OCI-LY1 (cell line): ENCODE results near the gene PIGN.

ENCODE experiments used
- H2AFZ ChIP-seq: fragments of 200-600 bp; sonication (generic), shearing (Covaris generic); 2 replicates; pipeline ENCODE4 v1.6.0; 2014; ENCODE audit warnings: antibody characterized with exemption, mild to moderate bottlenecking, low read length
- H3F3A ChIP-seq: fragments of 200-600 bp; sonication (generic), shearing (Covaris generic); 2 replicates; pipeline ENCODE4 v1.6.0; 2014; ENCODE audit warnings: mild to moderate bottlenecking, antibody characterized with exemption, low read length, moderate library complexity; ENCODE audit not compliant: insufficient read depth
- H3K27ac ChIP-seq: fragments of 200-600 bp; sonication (generic); 2 replicates; pipeline ENCODE4 v1.5.1; 2014; ENCODE audit warnings: low read length, mixed run types, mild to moderate bottlenecking, low read depth; ENCODE audit not compliant: poor library complexity, severe bottlenecking
- H3K27me3 ChIP-seq: fragments of 200-600 bp; sonication (generic); 2 replicates; pipeline ENCODE4 v1.6.0; 2014; ENCODE audit warnings: antibody characterized with exemption, mild to moderate bottlenecking, low read length, moderate library complexity; ENCODE audit not compliant: insufficient read depth
- H3K36me3 ChIP-seq: fragments of 200-600 bp; sonication (generic); 2 replicates; pipeline ENCODE4 v1.6.1; 2014; ENCODE audit warnings: mild to moderate bottlenecking, antibody characterized with exemption, low read length, moderate library complexity, mixed read lengths; ENCODE audit not compliant: insufficient read depth
- H3K4me1 ChIP-seq: fragments of 200-600 bp; sonication (generic); 2 replicates; pipeline ENCODE4 v1.5.1; 2014; ENCODE audit warnings: mild to moderate bottlenecking, low read length, moderate library complexity; ENCODE audit not compliant: insufficient read depth, severe bottlenecking
- H3K4me2 ChIP-seq: fragments of 200-600 bp; sonication (generic), shearing (Covaris generic); 2 replicates; pipeline ENCODE4 v1.6.1; 2014; ENCODE audit warnings: low read length
- H3K4me3 ChIP-seq: fragments of 200-600 bp; sonication (generic); 2 replicates; pipeline ENCODE4 v1.5.1; 2014; ENCODE audit warnings: low read length, low read depth, mild to moderate bottlenecking, mixed read lengths; ENCODE audit not compliant: poor library complexity, severe bottlenecking
- H3K79me2 ChIP-seq: fragments of 200-600 bp; shearing (Covaris generic); 2 replicates; pipeline ENCODE4 v1.6.1; 2016; ENCODE audit warnings: mixed run types, low read length, mixed read lengths; ENCODE audit not compliant: insufficient read depth
- H3K9ac ChIP-seq: fragments of 200-600 bp; sonication (generic), shearing (Covaris generic); 2 replicates; pipeline ENCODE4 v1.6.1; 2014; ENCODE audit warnings: mild to moderate bottlenecking, low read length, mixed read lengths
- H3K9me2 ChIP-seq: fragments of 200-600 bp; sonication (generic), shearing (Covaris generic); 2 replicates; pipeline ENCODE4 v1.6.1; 2014; ENCODE audit warnings: low read depth, mild to moderate bottlenecking, low read length, mixed read lengths
- H3K9me3 ChIP-seq: fragments of 200-600 bp; shearing (Covaris generic); 2 replicates; pipeline ENCODE4 v1.6.1; 2014; ENCODE audit warnings: low read length, mixed read lengths
- H4K20me1 ChIP-seq: fragments of 200-600 bp; sonication (generic), shearing (Covaris generic); 2 replicates; pipeline ENCODE4 v1.6.0; 2016; ENCODE audit warnings: mild to moderate bottlenecking, low read length; ENCODE audit not compliant: insufficient read depth
- CTCF ChIP-seq: fragments of 200-600 bp; sonication (generic), shearing (Covaris generic); IDR thresholded peaks from 2 replicates; pipeline ENCODE4 v1.5.1; 2017; ENCODE audit warnings: mild to moderate bottlenecking, antibody characterized with exemption, low read length, moderate library complexity, mixed read lengths
- EZH2 ChIP-seq: fragments of 200-600 bp; sonication (generic), shearing (Covaris generic); IDR thresholded peaks from 2 replicates; pipeline ENCODE4 v1.8.0; 2017; ENCODE audit warnings: borderline replicate concordance, mixed run types, mild to moderate bottlenecking, antibody characterized with exemption, low read length, moderate library complexity, mixed read lengths

PIGN gene

GRCh38 chr18:62097698-62098097 is 89.2 kb downstream of the PIGN start:
- H3K9ac ChIP-seq = no peak overlapping the region
- H3K9me3 ChIP-seq = peaks cover 8% of the 10 kb centered on the region
- no peaks in the 10 kb centered on the region; the same call in 1 of the 2 replicates for H3K9me2 ChIP-seq
- no peak overlapping the region for H3K27ac ChIP-seq
- no peaks in the 10 kb centered on the region for H3K4me1 ChIP-seq
- no peaks in the 10 kb centered on the region for H3K27me3 ChIP-seq
- H3F3A ChIP-seq = no peaks in the 10 kb centered on the region
- no peaks in the 10 kb centered on the region for H3K79me2 ChIP-seq
- no peaks in the 10 kb centered on the region for H4K20me1 ChIP-seq
- TF ChIP-seq CTCF (no peak), EZH2 (no peak)
- peaks cover 37% of the 10 kb centered on the region for H3K36me3 ChIP-seq
- H2AFZ ChIP-seq = no peak overlapping the region
- no peak overlapping the region for H3K4me2 ChIP-seq
- no peak overlapping the region for H3K4me3 ChIP-seq

GRCh38 chr18:62091487-62092120 is 95.3 kb downstream of the PIGN start:
- H4K20me1 ChIP-seq = no peaks in the 10 kb centered on the region
- H3K4me1 ChIP-seq = no peaks in the 10 kb centered on the region
- no peak overlapping the region for H3K4me2 ChIP-seq
- H3K4me3 ChIP-seq = no peak overlapping the region
- no peaks in the 10 kb centered on the region for H3K27me3 ChIP-seq
- H3K9me3 ChIP-seq = no peaks in the 10 kb centered on the region
- TF ChIP-seq CTCF (no peak), EZH2 (no peak)
- H3K9me2 ChIP-seq = no peaks in the 10 kb centered on the region
- no peaks in the 10 kb centered on the region for H3F3A ChIP-seq
- H3K9ac ChIP-seq = no peak overlapping the region
- H3K27ac ChIP-seq = no peak overlapping the region
- H3K36me3 ChIP-seq = peaks cover 5% of the 10 kb centered on the region; the same call in 1 of the 2 replicates
- H2AFZ ChIP-seq = no peak overlapping the region
- no peaks in the 10 kb centered on the region for H3K79me2 ChIP-seq

GRCh38 chr18:62089174-62089573 is 97.7 kb downstream of the PIGN start:
- Histone ChIP-seq H3K27me3 (no peaks in the 10 kb centered on the region), H3F3A (no peaks in the 10 kb centered on the region), H3K4me2 (no peak overlapping the region), H3K79me2 (no peaks in the 10 kb centered on the region), H3K9me2 (no peaks in the 10 kb centered on the region), H3K4me3 (no peak overlapping the region), H3K9me3 (no peaks in the 10 kb centered on the region), H3K4me1 (no peaks in the 10 kb centered on the region), H3K9ac (no peak overlapping the region), H3K36me3 (peaks cover 5% of the 10 kb centered on the region; the same call in 1 of the 2 replicates), H4K20me1 (no peaks in the 10 kb centered on the region), H3K27ac (no peak overlapping the region), H2AFZ (no peak overlapping the region)
- TF ChIP-seq EZH2 (no peak), CTCF (no peak)
